ENCODE results near the gene ABCC9.

GRCh38 chr12:21764950-21765349, 176.3 kb downstream of the ABCC9 start:
- TF ChIP-seq CTCF (IDR thresholded peaks at IDR 0.05; ENCODE audit: insufficient read depth, low read length, poor library complexity, severe bottlenecking) (no peak), EZH2phosphoT487 (conservative IDR thresholded peaks at IDR 0.05; ENCODE audit: low read length) (no peak)

All from SU-DHL-6 (cell line).